ENCODE measurements around the gene TMPRSS3.

The TMPRSS3 gene

DNA sequence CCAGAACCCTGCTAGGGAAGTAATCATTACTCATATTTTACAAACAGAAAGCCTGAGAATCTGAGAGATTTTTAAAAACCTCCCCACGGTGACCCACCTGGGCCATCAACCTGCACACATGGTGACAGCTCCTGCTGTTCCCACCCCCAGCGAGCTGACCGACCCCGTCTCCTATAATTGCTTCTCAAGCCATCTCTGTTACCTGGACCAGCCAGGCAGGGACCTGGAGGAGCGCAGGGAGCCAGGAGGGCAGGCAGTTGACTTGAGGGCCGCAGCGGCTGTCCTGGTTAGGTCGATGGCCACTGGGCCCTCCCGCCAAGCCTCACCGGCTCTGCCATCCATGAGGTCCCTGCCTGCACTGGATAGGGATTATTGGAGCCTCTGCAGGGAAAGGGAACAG lies 52.8 kb downstream of the TMPRSS3 start:
- Histone ChIP-seq H3K36me3 (ENCODE audit: insufficient read depth, low read length) (no peaks in the 10 kb centered on the region), H3K4me3 (ENCODE audit: low read depth, low read length) (no peak overlapping the region), H3K27me3 (ENCODE audit: insufficient read depth, low read length) (peaks cover 24% of the 10 kb centered on the region), H2AFZ (ENCODE audit: low read length, unreplicated experiment) (no peak overlapping the region), H3K79me2 (ENCODE audit: control insufficient read depth, insufficient read depth, low read length, unreplicated experiment) (no peaks in the 10 kb centered on the region), H3K4me1 (ENCODE audit: control insufficient read depth, insufficient read depth, low read length, unreplicated experiment) (no peaks in the 10 kb centered on the region), H3K27ac (ENCODE audit: low read depth, low read length) (no peak overlapping the region)

DNA sequence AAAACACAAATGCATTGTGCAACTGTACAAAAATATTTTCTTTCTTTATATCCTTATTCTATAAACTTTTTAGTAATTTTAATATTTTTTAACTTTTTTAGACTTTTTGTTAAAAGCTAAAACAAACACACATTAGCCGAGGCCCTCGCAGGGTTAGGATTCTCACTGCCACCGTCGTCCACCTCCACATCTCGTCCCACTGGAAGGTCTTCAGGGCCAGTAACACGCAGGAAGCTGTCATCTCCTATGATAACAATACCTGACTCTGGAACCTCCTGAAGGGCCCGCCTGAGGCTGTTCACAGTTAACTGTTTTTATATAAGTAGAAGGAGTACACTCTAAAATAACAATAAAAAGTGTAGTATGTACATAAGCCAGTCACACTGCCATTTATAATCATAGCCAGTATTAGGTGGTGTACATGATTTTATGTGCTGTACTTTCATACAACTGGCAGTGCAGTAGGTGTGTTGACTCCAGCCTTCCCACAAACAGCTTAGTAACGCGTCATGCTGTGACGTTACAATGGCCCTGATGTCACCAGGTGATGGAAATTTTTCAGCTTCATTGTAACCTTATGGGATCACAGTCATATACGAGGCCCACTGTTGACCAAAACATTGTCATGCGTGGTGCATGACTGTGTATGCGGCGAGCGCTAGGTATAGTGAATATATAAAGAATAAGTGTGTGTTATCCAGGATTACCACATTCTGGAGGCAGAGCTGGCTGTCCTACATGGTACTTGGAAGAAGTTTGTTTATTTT lies 53.9 kb downstream of the TMPRSS3 start:
- H3K79me2 ChIP-seq (ENCODE audit: control insufficient read depth, insufficient read depth, low read length, unreplicated experiment) = no peaks in the 10 kb centered on the region
- H2AFZ ChIP-seq (ENCODE audit: low read length, unreplicated experiment) = no peak overlapping the region
- no peaks in the 10 kb centered on the region for H3K4me1 ChIP-seq (ENCODE audit: control insufficient read depth, insufficient read depth, low read length, unreplicated experiment)
- no peak overlapping the region for H3K27ac ChIP-seq (ENCODE audit: low read depth, low read length)
- H3K4me3 ChIP-seq (ENCODE audit: low read depth, low read length) = no peak overlapping the region
- peaks cover 35% of the 10 kb centered on the region for H3K27me3 ChIP-seq (ENCODE audit: insufficient read depth, low read length)
- H3K36me3 ChIP-seq (ENCODE audit: insufficient read depth, low read length) = no peaks in the 10 kb centered on the region

DNA sequence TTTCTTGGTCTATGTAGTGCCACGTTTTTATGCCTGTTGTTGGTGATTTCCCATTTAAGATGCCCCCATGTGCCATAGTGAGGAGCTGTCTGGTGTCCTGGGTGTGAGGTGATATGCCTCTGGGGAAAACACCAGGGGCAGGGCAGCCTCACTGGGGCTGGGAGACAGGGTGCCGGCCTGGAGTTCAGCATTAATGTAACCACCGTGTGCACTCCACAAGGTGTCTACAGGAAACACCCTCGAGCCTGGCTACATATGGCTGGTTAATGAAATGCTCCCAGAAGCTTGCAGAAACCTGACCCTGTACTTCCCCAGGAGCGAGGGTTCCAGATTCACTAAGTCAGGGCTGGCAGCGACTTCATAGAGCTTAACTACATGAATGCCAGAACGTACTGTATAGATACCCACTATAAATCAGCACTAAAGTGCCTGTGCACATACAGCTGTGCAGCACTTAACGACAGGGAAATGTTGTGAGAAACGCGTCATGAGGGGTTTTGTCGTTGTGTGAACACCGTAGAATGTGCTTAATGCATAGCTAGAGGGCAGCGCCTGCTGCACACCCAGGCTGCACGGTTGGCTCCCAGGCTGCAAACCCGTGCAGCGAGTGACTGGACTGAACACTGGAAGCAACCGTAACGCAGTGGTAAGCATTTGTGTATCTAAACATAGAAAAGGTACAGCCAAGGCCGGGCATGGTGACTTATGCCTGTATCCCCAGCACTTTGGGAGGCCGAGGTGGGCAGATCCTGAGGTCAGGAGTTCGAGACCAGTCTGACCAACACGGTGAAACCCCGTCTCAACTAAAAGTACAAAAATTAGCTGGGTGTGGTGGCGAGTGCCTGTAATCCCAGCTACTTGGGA lies 55.4 kb downstream of the TMPRSS3 start:
- Histone ChIP-seq H3K36me3 (ENCODE audit: insufficient read depth, low read length) (no peaks in the 10 kb centered on the region), H3K27me3 (ENCODE audit: insufficient read depth, low read length) (peaks cover 45% of the 10 kb centered on the region), H3K79me2 (ENCODE audit: control insufficient read depth, insufficient read depth, low read length, unreplicated experiment) (no peaks in the 10 kb centered on the region), H2AFZ (ENCODE audit: low read length, unreplicated experiment) (no peak overlapping the region), H3K4me1 (ENCODE audit: control insufficient read depth, insufficient read depth, low read length, unreplicated experiment) (no peaks in the 10 kb centered on the region), H3K27ac (ENCODE audit: low read depth, low read length) (no peak overlapping the region), H3K4me3 (ENCODE audit: low read depth, low read length) (no peak overlapping the region)

DNA sequence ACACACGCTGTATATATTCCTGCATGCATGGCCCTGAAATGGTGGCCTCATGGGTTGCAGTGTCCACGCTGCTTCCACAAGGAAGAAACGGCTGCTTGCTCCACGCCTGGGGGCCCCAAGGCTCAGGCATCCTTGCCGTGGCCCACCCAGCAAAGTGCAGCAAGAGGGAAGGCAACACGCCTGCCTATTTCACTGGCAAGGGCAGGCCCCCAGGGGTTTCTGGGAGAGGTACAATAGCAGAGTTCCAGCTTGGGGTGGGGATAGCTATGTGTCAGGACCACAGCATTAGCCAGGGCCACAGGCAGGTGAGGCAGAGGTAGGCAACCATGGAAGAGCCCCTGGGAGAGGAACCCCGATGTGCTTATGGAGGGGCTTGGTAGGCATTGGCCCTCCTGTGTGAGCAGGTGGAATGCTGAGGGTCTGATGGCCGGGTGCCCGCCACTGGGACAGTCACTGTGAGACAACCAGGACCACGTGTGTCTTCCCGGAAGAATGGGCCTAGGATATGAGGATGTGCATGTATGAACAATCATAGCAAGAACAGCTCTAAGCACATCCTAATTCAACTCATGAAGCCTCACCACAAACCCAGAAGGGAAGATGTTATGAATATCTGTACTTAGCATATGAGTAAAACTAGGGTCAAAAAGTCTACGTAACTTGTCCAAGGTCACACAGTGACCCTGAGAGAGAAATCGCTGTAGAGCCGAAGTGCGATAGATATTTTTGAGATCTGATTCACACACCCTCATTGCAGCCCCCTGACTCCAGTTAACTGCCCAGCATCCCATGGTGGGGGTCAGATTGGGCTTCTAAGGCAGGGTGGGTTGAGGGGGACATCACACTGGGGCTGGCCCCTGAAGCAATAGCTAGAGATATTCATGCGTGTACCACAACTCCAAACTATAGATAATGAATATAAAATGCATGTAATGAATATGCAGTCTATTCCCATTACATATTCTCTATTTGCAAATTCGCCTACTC lies 56.8 kb downstream of the TMPRSS3 start:
- H3K36me3 ChIP-seq (ENCODE audit: insufficient read depth, low read length) = no peaks in the 10 kb centered on the region
- H3K27me3 ChIP-seq (ENCODE audit: insufficient read depth, low read length) = peaks cover 52% of the 10 kb centered on the region
- H3K79me2 ChIP-seq (ENCODE audit: control insufficient read depth, insufficient read depth, low read length, unreplicated experiment) = no peaks in the 10 kb centered on the region
- H3K4me3 ChIP-seq (ENCODE audit: low read depth, low read length) = no peak overlapping the region
- no peak overlapping the region for H2AFZ ChIP-seq (ENCODE audit: low read length, unreplicated experiment)
- H3K27ac ChIP-seq (ENCODE audit: low read depth, low read length) = no peak overlapping the region
- H3K4me1 ChIP-seq (ENCODE audit: control insufficient read depth, insufficient read depth, low read length, unreplicated experiment) = no peaks in the 10 kb centered on the region

DNA sequence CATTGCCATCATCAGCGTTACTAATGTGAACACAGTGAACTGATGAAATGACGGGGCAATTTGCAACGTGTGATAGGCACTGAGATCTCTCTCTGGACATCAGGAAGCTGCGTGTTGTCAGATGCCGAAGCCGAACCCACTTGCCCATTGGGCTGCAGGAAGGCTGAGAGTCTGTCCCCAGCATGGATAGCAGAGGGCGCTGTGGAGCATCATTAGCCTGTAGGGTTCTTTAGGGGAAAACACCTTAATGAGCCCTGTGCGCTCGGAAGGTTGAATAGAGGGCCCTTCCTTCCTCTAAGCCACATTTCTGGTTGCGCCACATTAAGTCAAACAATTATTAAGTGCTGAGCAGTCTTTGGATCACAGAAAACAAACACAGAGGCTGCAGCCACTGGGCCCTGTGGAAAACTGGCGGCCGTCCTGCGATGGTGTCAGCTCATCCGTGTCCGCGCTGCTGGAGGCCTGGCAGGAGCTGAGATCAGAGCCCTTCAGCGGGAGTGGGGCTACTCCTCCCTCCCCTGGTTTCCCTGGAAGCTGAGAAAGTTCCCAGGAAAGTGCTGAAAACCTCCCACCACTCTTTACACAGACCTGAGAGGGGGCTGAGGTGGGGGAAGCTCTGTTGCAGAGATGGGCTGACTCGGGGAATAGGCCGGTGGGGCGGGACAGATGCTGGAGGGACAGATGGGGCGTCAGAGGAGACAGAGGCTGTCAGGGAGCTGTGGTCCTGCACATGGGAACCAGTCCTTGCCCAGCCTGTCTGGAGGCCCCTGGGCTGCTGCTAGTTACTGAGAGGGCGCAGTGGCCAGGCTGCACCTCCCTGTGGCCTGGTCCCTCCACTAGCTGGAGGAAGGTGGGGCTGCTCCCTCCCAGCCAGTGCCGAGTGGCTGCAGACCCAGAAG lies 57.8 kb downstream of the TMPRSS3 start:
- H3K27me3 ChIP-seq (ENCODE audit: insufficient read depth, low read length) = peaks cover 55% of the 10 kb centered on the region
- H3K36me3 ChIP-seq (ENCODE audit: insufficient read depth, low read length) = no peaks in the 10 kb centered on the region
- H3K79me2 ChIP-seq (ENCODE audit: control insufficient read depth, insufficient read depth, low read length, unreplicated experiment) = no peaks in the 10 kb centered on the region
- H3K4me1 ChIP-seq (ENCODE audit: control insufficient read depth, insufficient read depth, low read length, unreplicated experiment) = no peaks in the 10 kb centered on the region
- no peak overlapping the region for H2AFZ ChIP-seq (ENCODE audit: low read length, unreplicated experiment)
- no peak overlapping the region for H3K27ac ChIP-seq (ENCODE audit: low read depth, low read length)
- H3K4me3 ChIP-seq (ENCODE audit: low read depth, low read length) = no peak overlapping the region

DNA sequence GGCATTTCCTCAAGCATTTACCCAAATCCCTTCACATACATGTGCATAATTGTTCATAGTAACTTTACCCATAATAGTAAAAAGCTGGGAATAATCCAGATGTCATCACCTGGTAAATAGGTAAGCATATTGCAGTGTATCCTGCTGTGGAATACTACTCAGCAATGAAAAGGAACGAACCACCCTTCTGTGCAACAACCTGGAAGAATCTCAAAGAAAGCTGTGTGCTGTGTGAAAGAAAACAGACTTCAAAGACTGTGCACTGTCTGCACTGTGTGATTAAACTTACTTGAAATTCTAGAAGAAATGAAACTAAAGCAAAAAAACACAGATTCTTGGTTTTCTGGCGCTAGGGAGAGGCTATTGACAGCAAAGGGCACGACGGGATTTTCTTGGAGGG lies 58.6 kb downstream of the TMPRSS3 start:
- Histone ChIP-seq H3K4me3 (ENCODE audit: low read depth, low read length) (no peak overlapping the region), H3K27ac (ENCODE audit: low read depth, low read length) (no peak overlapping the region), H3K79me2 (ENCODE audit: control insufficient read depth, insufficient read depth, low read length, unreplicated experiment) (no peaks in the 10 kb centered on the region), H3K4me1 (ENCODE audit: control insufficient read depth, insufficient read depth, low read length, unreplicated experiment) (no peaks in the 10 kb centered on the region), H2AFZ (ENCODE audit: low read length, unreplicated experiment) (no peak overlapping the region), H3K27me3 (ENCODE audit: insufficient read depth, low read length) (peaks cover 61% of the 10 kb centered on the region), H3K36me3 (ENCODE audit: insufficient read depth, low read length) (no peaks in the 10 kb centered on the region)

DNA sequence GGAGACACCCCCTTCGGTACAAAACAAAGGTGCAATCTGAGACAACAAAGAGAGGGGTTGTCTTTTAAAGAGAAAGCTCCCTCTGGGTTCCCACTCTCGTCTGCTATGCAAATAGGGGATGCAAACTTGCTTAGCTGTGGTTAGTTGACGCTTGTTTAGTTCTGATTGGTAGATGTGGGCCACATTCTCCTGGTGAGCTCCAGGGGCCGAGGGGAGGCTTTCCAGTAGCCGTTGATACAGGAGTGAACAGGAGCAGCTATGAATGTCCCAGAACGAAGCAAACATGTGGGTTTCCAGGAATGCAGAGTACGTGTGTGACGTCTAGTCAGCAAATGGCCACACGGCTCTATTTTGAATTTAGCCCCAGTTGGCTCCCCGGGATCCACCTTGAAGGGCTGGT lies 59.8 kb downstream of the TMPRSS3 start:
- no peaks in the 10 kb centered on the region for H3K36me3 ChIP-seq (ENCODE audit: insufficient read depth, low read length)
- H3K27ac ChIP-seq (ENCODE audit: low read depth, low read length) = no peak overlapping the region
- H3K4me3 ChIP-seq (ENCODE audit: low read depth, low read length) = no peak overlapping the region
- H3K27me3 ChIP-seq (ENCODE audit: insufficient read depth, low read length) = peaks cover 73% of the 10 kb centered on the region
- H3K4me1 ChIP-seq (ENCODE audit: control insufficient read depth, insufficient read depth, low read length, unreplicated experiment) = no peaks in the 10 kb centered on the region
- no peak overlapping the region for H2AFZ ChIP-seq (ENCODE audit: low read length, unreplicated experiment)
- H3K79me2 ChIP-seq (ENCODE audit: control insufficient read depth, insufficient read depth, low read length, unreplicated experiment) = no peaks in the 10 kb centered on the region

DNA sequence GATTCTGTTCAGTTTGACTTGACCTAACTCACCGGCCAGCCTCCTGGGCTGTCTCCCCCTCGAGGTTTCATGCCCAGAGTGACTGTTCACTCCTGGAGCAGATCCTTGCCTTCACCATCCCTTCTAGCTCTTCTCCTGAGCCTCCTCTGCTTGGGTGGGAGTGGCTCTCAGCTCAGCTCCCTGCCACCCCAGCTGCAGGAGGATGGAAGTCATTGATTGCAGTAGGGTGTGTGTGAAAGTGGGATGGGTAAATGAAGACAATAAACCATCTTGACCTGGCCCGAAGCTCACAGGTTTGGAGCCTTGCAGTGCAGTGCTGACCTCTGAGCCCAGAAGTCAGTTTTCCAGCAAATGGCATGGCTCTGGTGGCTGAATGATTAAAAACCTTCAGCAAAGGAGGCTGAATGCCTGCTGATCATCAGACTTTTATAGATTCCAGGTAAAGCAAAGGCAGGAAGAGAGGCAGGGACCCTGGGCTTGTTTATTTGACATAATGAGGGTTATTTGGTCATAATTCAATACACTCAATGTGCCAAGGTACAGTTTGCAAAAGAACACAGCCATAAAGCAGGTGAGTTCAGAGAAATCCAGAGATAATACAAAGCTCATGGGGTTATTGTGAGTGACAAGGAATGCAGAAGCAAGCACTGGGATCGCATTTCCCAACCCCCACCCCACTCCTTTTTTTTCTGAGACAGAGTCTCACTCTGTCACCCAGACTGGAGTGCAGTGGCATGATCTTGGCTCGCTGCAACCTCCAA lies 63.1 kb downstream of the TMPRSS3 start:
- Histone ChIP-seq H3K36me3 (ENCODE audit: insufficient read depth, low read length) (no peaks in the 10 kb centered on the region), H3K79me2 (ENCODE audit: control insufficient read depth, insufficient read depth, low read length, unreplicated experiment) (no peaks in the 10 kb centered on the region), H3K4me1 (ENCODE audit: control insufficient read depth, insufficient read depth, low read length, unreplicated experiment) (no peaks in the 10 kb centered on the region), H3K4me3 (ENCODE audit: low read depth, low read length) (no peak overlapping the region), H2AFZ (ENCODE audit: low read length, unreplicated experiment) (no peak overlapping the region), H3K27ac (ENCODE audit: low read depth, low read length) (no peak overlapping the region), H3K27me3 (ENCODE audit: insufficient read depth, low read length) (peaks cover 95% of the 10 kb centered on the region)

DNA sequence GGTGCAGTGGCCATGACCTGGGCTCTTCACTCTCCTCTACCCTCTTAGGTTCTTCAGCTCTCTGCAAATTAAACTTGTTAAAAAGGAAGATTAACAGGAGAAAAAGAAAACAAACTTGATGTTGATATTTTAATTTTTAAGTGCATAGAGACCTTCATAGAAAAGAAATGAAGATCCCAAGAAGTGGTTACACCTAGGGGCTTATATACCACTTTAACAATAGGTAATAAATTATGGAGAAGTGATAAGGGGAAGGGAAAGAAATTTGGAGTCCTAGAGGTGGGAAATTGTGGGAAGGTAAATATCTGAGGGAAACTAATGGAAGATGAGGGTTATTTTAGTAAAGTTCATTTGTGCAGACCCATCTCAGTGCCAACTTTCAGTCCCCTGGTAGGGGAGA lies 64.2 kb downstream of the TMPRSS3 start:
- Histone ChIP-seq H3K79me2 (ENCODE audit: control insufficient read depth, insufficient read depth, low read length, unreplicated experiment) (no peaks in the 10 kb centered on the region), H3K4me1 (ENCODE audit: control insufficient read depth, insufficient read depth, low read length, unreplicated experiment) (no peaks in the 10 kb centered on the region), H3K36me3 (ENCODE audit: insufficient read depth, low read length) (no peaks in the 10 kb centered on the region), H2AFZ (ENCODE audit: low read length, unreplicated experiment) (no peak overlapping the region), H3K27me3 (ENCODE audit: insufficient read depth, low read length) (peaks cover 95% of the 10 kb centered on the region), H3K4me3 (ENCODE audit: low read depth, low read length) (no peak overlapping the region), H3K27ac (ENCODE audit: low read depth, low read length) (no peak overlapping the region)

All from ACC112 (cell line).